Measurements from ENCODE around the gene DCHS1. TPM values are rescaled to one million over a fixed set of nuclear protein-coding genes. Genes with fewer than 3 reads are reported as not detected.

DCHS1 gene
- total RNA-seq, 1 donor from 2014 or later, result 0.35 TPM

DNA sequence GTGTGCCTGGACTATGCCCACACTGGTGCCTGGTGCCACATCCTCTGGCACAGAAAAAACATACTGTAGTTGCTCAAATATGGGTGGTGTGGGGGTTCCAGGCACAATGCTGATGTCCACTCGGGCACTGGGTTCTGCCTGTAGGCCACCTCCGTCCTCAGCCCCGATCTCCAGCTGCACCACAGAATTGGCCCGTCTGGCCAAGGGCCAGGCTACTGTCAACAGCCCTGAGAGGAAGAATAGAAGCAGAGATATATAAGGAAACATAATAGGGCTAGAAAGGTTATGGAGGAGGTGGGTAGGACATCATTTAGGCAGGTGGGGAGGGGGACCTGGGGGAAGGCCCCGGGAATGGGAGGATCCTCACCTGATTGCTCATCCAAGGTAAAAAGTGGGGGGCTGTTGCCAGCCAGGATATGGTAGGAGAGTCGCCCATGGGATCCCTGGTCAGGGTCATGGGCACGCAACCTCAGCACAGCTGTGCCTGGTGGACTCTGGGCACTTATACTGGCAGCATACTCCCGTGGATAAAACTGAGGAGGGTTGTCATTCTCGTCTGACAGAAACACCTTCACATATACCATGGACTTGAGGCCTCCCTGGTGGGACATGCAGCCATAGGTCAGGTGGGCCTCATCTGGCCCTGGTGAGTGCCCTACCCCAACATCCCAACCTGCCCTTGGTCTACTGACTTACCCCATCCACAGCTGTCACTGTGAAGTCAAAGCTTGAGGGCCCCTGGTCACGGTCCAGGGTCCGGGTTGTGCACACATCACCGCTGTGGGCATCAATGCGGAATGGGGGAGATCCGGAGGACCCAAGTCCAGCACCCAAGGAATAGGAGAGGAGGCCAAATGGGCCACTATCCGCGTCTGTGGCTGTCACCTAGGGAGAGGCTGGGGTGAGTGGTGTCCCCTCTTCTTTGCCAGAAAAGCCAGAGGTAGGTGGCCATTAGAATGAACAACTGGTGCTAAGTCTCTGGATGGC is 21.9 kb downstream of the DCHS1 start:
- DNase-seq, result no peak
- no peaks in the 10 kb centered on the region for H3K4me1 Mint-ChIP-seq
- H3K4me3 Mint-ChIP-seq, result no peak overlapping the region
- H3K27ac Mint-ChIP-seq, result no peak overlapping the region
- H3K27me3 Mint-ChIP-seq, result no peaks in the 10 kb centered on the region
- no peaks in the 10 kb centered on the region for H3K9me3 Mint-ChIP-seq
- intact Hi-C loops (cut with micrococcal nuclease), result no loop called here
- no peaks in the 10 kb centered on the region for H3K36me3 Mint-ChIP-seq (ENCODE audit: low read depth)

DNA sequence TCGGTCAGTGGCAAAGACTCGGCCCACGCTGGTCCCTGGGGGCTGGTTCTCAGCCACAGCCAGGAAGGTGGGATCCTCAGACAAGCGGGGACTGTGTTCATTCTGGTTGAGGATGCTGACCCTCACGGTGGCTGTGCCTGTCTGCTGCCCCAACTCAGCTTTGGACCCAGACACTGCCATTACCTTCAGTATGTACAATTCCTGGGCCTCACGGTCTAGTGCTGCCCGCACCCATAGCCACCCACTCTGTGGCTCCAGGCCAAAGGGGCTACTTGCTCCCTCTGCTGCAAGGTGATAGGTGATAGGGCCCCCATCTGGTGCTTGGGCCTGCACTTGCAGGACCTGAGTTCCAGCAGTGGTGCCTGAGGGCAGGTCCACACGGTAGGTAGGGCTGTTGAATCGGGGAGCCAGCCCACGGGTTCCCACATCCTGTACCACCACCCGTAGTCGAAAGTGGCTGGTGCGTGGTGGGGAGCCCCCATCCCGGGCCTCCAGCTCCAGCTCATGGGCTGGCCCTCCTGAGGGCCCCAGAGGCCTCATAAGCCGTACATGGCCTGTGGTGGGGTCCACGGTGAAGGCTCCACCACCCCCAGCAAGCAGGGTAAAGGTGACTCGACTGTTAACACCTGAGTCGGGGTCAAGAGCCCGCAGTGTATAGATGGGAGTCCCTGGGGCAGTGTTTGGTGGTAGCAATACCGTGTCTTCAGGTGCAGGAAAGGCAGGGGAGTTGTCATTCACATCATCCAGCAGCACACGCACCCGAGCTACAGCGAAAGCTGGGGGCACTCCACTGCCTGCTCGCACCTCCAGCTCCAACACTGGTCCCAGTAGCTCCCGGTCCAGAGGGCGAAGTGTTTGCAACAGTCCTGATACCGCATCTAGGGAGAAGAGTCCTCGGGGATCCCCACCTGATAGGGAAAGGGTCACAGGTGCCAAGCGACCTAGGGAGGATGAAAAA is 23.2 kb downstream of the DCHS1 start:
- Mint-ChIP-seq H3K4me1 (peaks cover 8% of the 10 kb centered on the region), H3K27me3 (no peaks in the 10 kb centered on the region)

DNA sequence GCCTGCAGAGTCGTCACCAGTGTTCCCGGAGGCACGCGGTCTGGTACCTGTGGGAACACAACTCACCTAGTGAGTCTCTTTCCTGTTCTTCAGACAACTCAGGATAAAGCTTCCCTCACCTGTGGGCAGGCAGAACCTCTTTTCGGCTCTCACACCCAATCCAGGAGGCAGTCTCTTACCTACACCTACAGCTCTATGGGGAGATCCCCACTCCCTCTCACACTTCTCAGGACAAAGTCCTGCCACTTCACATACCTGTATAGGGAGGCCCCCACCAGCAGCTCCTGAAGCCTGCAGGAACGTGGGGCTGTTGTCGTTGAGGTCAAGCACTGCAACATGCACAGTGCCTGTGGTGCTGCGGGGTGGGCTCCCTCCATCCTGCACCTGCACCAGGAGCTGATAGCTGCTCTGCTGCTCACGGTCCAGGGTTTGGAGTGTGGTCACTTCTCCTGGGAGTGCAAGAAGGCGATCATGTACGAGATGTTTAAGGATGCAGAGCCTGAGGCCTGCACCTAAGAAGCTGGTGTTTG is 24.2 kb downstream of the DCHS1 start:
- H3K27me3 Mint-ChIP-seq, result no peaks in the 10 kb centered on the region
- H3K4me1 Mint-ChIP-seq, result peaks cover 15% of the 10 kb centered on the region
- no peak for DNase-seq
- intact Hi-C loops (cut with micrococcal nuclease), result no loop called here
- H3K36me3 Mint-ChIP-seq (ENCODE audit: low read depth), result no peaks in the 10 kb centered on the region
- H3K4me3 Mint-ChIP-seq, result no peak overlapping the region
- H3K9me3 Mint-ChIP-seq, result no peaks in the 10 kb centered on the region
- no peak overlapping the region for H3K27ac Mint-ChIP-seq

More for the DNA sequence above, 23.2 kb downstream of the DCHS1 start:
- Mint-ChIP-seq H3K9me3 (no peaks in the 10 kb centered on the region), H3K36me3 (ENCODE audit: low read depth) (no peaks in the 10 kb centered on the region), H3K27ac (no peak overlapping the region), H3K4me3 (no peak overlapping the region)
- intact Hi-C loops (cut with micrococcal nuclease), result no loop called here
- no peak for DNase-seq

DNA sequence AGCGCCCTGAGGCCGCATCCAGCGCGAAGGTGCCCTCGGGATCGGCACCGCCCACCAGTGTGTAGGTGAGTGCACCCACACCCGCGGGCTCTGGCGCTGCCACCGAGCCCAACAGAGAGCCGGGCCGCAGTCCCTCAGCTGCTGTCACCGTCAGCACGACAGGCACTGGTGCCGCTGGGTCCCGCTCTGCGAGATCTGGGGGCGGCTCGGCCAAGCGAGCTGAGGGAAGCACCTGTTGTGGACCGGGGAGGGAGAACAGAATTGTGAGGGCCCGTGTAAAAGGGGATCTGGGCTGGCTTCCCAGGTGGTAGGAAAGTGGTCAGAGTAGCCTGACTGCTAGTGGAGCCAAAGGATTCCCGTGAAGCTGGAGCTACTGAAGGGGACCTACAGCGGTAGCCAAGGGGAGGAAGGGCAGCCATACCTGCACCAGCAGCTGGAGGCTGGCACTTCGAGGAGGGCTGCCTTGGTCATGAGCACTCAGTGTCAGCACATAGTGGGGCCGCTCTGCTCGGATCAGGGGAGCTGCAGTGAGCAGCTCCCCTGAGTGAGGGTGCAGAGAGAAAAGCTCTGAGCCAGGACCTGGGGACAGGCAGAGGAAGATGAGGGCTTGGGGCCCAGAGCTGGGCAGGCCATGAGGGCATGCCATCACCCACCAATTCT is 24.8 kb downstream of the DCHS1 start:
- Mint-ChIP-seq H3K27ac (no peak overlapping the region), H3K27me3 (no peaks in the 10 kb centered on the region), H3K9me3 (no peaks in the 10 kb centered on the region), H3K36me3 (ENCODE audit: low read depth) (no peaks in the 10 kb centered on the region), H3K4me3 (no peak overlapping the region), H3K4me1 (peaks cover 16% of the 10 kb centered on the region)
- DNase-seq, result no peak
- intact Hi-C loops (cut with micrococcal nuclease), result no loop called here

DNA sequence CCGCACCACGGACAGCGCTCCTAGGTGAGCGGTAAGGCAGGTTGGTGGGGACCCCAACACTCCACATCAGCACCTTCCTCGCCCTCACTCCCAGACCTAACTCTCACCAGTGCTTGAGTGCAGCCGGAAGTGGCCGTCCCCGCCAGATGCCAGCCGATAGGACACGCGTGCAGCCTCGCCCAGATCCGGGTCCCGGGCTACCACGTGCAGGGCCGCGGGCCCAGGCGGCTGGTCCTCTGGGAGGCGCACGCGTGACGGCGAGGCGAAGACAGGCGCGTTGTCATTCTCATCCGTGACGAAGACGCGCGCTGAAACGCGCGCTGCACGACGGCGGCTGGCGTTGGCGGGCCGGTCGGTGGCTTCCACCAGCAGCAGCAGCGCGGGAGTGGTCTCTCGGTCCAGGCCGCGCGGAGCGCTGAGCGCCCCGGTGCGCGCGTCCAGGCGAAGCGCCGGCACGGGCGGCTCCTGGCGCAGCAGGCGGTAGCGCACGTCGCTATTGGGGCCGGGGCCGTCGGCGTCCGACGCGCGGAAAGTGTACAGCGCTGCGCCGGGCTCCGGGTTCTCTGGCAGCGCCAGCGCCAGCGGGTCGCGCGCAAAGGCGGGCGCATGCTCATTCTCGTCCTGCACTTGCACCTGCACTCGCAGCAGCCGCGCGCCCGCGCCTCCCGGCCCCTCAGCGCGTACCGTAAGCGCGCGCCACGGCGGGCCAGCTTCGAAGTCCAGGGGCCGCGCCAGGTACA is 25.5 kb downstream of the DCHS1 start:
- intact Hi-C loops (cut with micrococcal nuclease), result no loop called here
- DNase-seq, result no peak
- peaks cover 16% of the 10 kb centered on the region for H3K4me1 Mint-ChIP-seq
- H3K4me3 Mint-ChIP-seq, result no peak overlapping the region
- no peak overlapping the region for H3K27ac Mint-ChIP-seq
- no peaks in the 10 kb centered on the region for H3K36me3 Mint-ChIP-seq (ENCODE audit: low read depth)
- H3K27me3 Mint-ChIP-seq, result no peaks in the 10 kb centered on the region
- no peaks in the 10 kb centered on the region for H3K9me3 Mint-ChIP-seq

DNA sequence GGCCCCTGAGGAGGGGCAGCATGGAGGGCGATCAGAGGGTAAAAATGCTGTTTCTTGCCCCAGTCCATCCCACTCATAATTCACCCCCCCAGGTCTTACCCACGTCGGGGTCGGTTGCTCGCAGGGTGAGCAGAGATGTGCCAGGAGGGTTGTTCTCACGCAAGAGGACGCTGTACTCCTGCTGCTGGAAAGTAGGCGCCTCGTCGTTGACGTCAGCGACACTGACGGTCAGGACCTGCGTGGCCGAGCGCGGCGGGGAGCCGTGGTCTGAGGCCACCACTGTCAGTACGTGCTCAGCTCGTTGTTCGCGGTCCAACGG is 26.1 kb downstream of the DCHS1 start:
- Mint-ChIP-seq H3K4me3 (no peak overlapping the region), H3K4me1 (peaks cover 16% of the 10 kb centered on the region), H3K36me3 (ENCODE audit: low read depth) (no peaks in the 10 kb centered on the region), H3K9me3 (no peaks in the 10 kb centered on the region), H3K27ac (no peak overlapping the region), H3K27me3 (no peaks in the 10 kb centered on the region)
- intact Hi-C loops (cut with micrococcal nuclease), result no loop called here
- no peak for DNase-seq

DNA sequence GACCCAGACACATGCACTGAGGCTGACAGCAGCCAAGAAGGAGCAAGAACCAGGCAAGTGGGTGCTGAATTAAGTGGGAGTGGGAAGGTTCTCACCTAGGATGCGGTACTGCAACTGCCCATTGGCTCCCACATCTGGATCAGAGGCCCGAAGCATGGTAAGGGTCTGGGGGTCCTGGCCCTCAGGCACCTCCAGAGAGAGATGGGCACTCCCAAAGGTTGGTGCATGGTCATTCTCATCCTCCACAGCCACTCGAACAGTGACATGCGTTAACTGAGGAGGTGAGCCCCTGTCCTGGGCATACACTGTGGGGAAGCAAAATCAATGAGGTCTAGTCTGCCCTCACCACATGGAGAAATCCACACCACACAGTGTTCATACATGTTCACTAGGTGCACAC is 27.1 kb downstream of the DCHS1 start:
- intact Hi-C loops (cut with micrococcal nuclease), result no loop called here
- no peak overlapping the region for H3K4me3 Mint-ChIP-seq
- DNase-seq, result no peak
- H3K4me1 Mint-ChIP-seq, result peaks cover 16% of the 10 kb centered on the region
- H3K36me3 Mint-ChIP-seq (ENCODE audit: low read depth), result no peaks in the 10 kb centered on the region
- no peaks in the 10 kb centered on the region for H3K27me3 Mint-ChIP-seq
- no peaks in the 10 kb centered on the region for H3K9me3 Mint-ChIP-seq
- no peak overlapping the region for H3K27ac Mint-ChIP-seq

DNA sequence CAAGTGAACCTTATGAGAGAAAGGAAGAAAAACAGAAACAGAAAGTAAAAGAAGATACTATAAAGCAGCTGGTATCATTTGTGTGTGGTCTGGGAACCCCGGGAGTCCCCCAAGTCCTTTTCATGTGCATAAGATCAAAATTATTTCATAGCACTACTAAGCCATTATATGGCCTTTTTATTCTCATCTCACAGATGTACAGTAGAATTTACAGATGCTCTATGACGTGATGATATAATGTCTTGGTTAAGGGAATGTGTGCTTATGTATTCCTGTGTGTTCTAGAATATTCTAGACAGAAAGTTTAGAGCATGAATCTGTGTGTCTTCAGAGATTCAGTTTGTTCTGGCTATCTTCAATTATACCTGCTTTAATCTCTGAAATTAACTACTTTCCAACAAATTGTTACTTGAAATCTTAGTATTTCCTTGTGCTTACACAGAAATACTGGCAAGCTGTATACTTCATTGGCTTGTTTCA is 27.8 kb downstream of the DCHS1 start:
- Mint-ChIP-seq H3K9me3 (no peaks in the 10 kb centered on the region), H3K4me1 (peaks cover 16% of the 10 kb centered on the region), H3K27ac (peak overlapping the region; percentile 32), H3K27me3 (no peaks in the 10 kb centered on the region), H3K4me3 (peak overlapping the region; percentile 51), H3K36me3 (ENCODE audit: low read depth) (no peaks in the 10 kb centered on the region)
- DNase-seq, result peak; percentile 78
- intact Hi-C loops (cut with micrococcal nuclease), result no loop called here

DNA sequence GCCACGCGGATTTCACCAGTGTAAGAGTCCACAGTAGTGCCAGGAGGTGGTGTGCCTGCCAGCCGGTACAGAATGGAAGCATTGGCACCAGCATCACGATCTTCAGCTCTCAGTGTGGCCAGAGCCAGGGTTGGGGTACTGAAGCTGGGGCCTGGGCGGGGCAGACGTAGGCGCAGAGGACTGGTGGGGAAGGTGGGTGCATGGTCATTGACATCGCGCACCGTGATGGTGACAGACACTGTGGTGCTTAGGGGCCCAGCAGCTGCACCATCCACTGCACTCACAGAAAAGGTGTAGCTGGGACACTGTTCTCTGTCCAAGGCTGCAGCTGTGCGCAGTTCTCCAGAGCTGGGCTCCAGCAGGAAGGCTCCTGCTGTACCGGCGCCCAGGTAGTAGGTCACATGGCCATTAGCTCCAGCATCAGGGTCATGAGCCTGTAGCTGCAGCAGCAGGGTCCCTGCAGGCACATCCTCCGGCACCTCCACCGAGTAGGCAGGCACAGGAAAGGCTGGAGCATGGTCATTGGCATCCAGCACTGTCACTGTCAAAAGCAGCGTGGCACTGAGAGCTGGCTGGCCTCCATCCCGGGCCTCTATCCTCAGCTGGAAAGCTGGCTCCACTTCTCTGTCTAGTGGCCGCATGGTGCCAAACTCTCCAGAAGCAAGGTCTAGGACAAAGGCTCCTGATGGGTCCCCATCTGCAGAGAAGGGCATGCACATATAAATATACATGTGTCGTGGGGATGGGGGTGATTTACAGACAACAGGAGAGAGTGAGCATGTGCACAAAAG is 28.4 kb downstream of the DCHS1 start:
- Mint-ChIP-seq H3K9me3 (no peaks in the 10 kb centered on the region), H3K36me3 (ENCODE audit: low read depth) (no peaks in the 10 kb centered on the region)
- intact Hi-C loops (cut with micrococcal nuclease), result no loop called here

DNA sequence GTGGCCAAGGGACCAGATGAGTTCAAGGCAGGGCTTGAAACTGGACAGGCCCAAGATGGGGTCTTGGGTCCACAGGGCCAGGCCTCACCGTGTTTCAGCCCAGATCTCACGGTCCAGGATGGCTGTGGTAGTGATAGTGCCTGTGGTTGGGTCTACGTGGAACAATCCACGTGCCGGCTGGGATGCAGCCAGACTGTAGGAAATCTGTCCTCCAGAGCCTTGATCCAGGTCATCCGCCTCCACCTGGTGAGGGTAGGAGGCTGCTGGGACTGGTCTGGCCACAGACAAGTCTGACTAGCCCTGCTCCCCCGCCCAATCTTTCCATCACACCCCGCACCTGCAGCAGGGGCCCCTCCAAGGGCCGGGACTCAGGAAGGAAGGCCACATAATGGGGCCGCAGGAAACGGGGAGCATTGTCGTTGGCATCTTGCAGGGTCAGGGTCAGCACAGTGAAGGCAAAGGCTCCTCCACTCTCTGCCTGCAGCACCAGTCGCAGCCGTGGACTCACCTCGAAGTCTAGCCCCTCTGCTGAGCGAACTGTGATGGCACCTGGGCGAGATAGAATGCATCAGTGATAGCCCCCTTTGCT is 29.7 kb downstream of the DCHS1 start:
- Mint-ChIP-seq H3K27me3 (no peaks in the 10 kb centered on the region), H3K9me3 (no peaks in the 10 kb centered on the region), H3K4me3 (no peak overlapping the region), H3K27ac (no peak overlapping the region), H3K36me3 (ENCODE audit: low read depth) (no peaks in the 10 kb centered on the region), H3K4me1 (peaks cover 16% of the 10 kb centered on the region)
- no peak for DNase-seq
- intact Hi-C loops (cut with micrococcal nuclease), result no loop called here

More for the DNA sequence above, 28.4 kb downstream of the DCHS1 start:
- peak overlapping the region; percentile 32 for H3K27ac Mint-ChIP-seq
- H3K27me3 Mint-ChIP-seq, result no peaks in the 10 kb centered on the region
- H3K4me1 Mint-ChIP-seq, result peaks cover 16% of the 10 kb centered on the region
- no peak for DNase-seq
- peak overlapping the region; percentile 51 for H3K4me3 Mint-ChIP-seq

DNA sequence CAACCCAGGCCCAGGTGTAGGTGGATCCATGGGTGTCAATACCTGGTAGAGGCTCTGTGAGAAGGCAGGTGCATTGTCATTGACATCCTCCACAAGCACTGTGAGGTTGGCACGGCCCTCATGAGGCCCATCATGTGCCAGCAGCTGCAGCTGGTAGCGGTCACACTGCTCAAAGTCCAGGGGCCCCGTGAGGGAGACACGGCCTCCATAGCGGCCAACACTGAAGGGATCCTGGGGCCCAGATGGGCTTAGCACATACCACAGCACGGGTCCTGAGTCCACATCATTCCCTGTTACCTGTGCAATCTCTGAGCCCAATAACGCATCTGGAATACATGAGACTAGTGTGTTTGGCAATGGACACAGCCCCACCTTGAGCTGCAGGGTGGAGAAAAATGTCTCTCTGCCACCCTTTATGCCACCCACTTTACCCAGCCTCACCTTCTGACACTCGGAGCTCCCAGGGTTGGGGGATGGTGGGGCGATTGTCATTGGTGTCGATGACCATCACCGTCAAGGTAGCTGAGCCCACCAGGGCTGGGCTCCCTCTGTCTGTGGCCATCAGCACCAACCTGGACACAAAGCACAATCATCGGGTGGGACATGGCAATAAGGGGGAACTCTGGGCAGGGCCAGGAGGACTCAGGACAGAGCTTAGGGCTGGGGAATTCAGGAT is 30.3 kb downstream of the DCHS1 start:
- H3K27ac Mint-ChIP-seq, result no peak overlapping the region
- no peak for DNase-seq
- no peak overlapping the region for H3K4me3 Mint-ChIP-seq
- no peaks in the 10 kb centered on the region for H3K9me3 Mint-ChIP-seq
- intact Hi-C loops (cut with micrococcal nuclease), result no loop called here
- H3K4me1 Mint-ChIP-seq, result peaks cover 16% of the 10 kb centered on the region
- H3K36me3 Mint-ChIP-seq (ENCODE audit: low read depth), result no peaks in the 10 kb centered on the region
- H3K27me3 Mint-ChIP-seq, result no peaks in the 10 kb centered on the region
